GM19238 (cell line): ENCODE results near the gene SHISA4.
"Not testable (repeated sequence)": the region's sequence is repeated elsewhere in the genome, so short reads cannot be mapped to it uniquely, and the experiment has no call there.

Experiments
- DNase-seq: peaks from one replicate; pipeline ENCODE4 v3.0.0; 2011; ENCODE audit warnings: low spot score; ENCODE audit not compliant: insufficient read length

Gene SHISA4

GRCh38 chr1:201888282-201889089 lies at the start of gene SHISA4:
SHISA4 (plus strand) TSS chr1:201888898; CDS start chr1:201888995, 97 bp downstream.
- DNase-seq = no peak

DNA sequence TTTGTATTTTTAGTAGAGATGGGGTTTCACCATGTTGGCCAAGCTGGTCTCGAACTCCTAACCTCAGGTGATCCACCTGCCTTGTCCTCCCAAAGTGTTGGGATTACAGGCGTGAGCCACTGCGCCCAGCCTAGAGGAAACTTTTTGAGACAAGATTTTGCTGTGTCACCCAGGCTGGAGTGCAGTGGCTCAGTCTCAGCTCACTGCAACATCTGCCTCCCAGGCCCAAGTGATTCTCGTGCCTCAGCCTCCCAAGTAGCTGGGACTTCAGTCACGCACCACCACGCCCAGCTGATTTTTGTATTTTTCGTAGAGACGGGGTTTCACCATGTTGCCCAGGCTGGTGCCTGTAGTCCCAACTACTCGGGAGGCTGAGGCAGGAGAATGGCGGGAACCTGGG lies 49.6 kb upstream of the SHISA4 start:
- DNase-seq = not testable (repeated sequence)

GRCh38 chr1:201840055-201840454 lies 48.6 kb upstream of the SHISA4 start:
- DNase-seq = no peak

DNA sequence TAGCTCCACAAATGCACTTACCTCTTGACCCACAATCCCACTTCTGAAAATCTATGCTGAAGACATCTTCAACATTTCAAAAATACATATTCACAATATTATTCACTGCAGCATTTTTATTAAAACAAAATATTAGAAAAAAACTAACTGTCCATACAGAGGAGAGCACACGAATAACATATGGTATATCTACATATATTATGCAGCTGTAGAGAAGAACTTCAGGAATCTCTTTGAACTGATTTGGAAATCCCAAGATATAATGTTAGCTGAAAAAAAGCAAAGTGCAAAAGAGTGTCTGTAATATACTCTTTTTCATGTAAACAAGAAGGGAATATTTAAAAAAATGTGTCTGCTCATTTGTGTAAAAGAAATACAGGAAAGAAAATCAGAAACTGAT lies 48.2 kb upstream of the SHISA4 start:
- DNase-seq = no peak

- no peak for DNase-seq
Observed at GRCh38 chr1:201841265-201841912, 47.3 kb upstream of the SHISA4 start.

DNA sequence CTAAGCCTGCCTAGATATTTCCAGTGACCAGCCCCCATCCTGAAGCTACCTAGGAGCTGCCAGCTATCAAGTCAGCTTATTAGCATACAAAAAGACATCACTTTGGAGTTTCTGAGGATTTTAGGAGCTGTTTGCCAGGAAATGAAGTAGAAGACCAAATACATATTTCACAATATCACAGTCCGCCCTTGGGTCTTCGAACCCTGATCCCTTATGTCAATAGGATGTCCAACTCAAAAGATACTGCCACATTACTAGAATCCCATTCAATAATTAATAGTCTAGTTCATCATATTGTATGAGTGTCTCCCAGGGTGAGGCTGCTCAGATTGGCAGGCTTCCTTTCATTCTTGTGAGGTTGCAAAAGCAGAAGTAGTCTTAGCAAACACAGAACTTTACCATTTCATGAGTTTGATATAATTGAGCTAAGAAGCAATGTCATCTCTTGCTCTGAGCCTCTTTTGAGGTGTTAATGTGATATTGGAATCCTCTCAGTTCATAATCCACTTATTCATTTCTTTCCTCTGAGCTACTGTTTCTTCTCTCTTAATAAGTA lies 46.1 kb upstream of the SHISA4 start:
- no peak for DNase-seq

GRCh38 chr1:201845331-201846083 lies 43.2 kb upstream of the SHISA4 start:
- DNase-seq = no peak

DNA sequence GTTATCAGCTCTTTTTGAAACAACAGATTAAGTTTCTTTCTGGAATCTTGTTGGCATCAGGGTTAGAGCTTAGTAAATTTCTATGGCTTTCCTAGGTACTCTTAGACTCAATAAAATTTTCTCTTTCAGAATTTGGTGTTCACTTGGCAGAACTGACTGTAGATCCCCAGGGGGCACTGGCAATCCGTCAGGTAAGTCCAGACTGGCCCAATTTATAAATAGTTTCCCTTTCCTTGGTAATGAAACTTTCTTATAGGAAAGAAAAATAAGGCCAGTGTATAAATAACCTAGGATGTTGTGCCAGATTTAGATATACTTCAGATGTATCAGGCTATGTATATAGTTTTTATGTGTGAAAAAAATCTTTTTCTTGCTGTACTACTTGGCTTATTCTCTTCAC lies 41.5 kb upstream of the SHISA4 start:
- DNase-seq = no peak

- no peak for DNase-seq
Observed at GRCh38 chr1:201848230-201848629, 40.5 kb upstream of the SHISA4 start.

DNA sequence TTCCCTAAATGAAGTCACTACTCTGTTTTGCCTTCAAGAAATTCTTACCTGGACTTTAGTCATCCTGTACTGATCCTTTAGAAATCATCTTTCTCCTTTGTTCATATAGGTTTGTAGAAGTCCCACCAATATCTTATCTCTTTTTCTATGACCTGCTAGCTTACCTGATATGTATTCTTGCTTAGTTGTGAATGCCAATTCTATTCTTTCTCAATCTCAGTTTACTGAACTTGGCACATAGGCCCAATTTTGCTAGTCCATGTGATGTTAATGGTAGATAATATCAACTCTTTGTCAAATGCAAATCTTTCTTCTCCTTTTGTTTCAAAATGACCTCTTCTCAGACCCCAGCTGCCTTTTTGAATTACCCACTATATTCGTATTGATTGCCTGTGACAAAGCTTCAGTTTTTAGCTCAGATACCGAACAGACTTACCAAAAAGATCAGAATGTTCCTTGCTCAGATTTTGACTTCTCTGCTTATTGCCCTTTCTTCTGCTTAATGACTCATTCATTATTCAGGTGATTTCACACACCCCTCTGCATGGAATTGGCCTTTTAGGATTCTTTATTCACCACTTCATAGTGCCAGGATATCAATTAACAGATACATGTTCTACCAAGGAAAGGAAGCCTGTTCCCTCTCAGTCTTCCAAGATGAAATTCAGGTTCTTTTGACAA lies 39.2 kb upstream of the SHISA4 start:
- DNase-seq = no peak

DNA sequence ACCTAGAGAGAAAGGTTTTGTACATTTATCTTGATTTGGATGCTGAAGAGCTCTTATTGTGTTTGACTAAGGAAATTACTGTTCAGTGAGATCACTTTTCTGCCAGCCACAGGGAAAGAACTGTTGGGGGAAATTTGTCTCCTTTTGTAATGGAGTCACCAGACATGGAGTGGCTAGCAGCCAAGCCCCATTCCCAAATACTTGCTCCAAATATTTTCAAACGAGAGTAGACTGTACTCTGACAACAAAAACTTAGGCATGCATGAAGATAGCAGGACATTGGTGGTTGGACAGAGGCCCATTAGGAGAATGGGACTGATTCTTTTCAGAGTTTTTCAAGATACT lies 38.7 kb upstream of the SHISA4 start:
- no peak for DNase-seq

DNA sequence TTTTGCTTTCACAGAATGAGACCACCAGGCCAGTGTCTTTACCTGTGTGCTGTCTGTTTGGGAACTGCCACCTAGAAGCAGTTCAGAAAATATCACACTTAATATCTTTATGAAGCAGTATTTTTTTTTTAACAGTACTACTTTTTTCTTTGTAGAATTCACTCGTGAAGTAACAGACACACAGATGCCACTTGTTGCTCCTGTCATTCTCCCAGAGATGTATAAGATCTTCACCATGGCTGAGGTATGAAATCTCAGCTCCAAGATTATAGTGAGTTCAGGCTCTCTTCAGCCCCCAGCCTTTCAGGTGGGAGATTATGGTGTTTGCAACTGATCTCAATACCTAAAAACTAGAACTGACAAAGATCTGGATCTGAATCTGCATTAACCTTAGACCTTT lies 36.7 kb upstream of the SHISA4 start:
- DNase-seq = no peak

- DNase-seq = not testable (repeated sequence)
Observed at GRCh38 chr1:201856722-201857121, 32.0 kb upstream of the SHISA4 start.

DNA sequence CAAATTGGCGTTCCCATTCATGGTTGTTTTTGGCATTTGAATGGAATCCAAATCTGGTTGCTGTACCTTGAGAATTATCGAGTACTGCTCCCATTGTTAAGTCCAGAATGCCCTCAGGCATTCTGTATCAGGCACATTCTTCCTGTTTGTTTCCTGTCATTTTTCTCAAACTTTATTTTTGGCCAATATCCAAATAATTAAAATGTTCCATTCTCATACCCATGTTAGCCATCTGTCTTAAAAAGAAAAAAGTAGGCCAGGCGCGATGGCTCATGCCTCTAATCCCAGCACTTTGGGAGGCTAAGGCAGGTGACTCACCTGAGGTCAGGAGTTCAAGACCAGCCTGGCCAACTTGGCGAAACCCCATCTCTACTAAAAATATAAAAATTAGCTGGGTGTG lies 29.3 kb upstream of the SHISA4 start:
- no peak for DNase-seq

DNA sequence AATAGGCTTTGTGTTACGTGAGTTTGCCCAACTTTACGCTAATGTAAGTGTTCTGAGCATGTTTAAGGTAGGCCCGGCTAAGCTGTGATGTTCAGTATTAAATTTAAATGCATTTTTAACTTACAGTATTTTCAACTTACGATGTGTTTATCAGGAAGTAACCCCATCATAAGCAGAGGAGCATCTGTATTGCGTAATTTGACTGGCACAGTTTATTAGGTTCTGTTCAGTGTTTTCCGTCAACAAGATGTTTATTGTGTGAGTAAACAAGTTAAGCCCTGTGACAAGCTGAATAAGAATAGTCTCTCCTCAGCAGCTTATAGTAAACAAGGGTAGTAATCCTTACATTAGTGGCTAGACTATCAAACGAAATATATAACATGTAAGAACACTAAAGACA lies 27.2 kb upstream of the SHISA4 start:
- DNase-seq = no peak

GRCh38 chr1:201870397-201870796 lies 18.3 kb upstream of the SHISA4 start:
- DNase-seq = no peak

DNA sequence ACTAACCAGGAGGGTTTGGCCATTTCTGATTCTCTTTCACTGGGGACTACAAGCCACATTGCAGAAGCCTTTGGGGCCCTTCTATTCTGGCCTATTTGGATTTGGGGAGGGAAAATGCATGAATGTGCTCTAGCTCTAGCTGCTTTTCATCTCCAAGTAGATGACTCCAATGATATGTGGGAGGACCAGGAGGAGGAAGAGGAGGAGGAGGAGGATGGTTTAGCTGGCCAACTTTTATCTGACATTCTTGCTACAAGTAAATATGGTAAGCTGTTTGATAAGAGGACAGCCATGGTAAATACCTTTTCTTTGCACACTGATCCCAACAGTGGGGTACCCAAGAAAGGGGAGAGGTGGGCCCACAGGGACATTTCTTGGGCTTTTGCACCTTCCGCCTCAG lies 14.0 kb upstream of the SHISA4 start:
- no peak for DNase-seq

DNA sequence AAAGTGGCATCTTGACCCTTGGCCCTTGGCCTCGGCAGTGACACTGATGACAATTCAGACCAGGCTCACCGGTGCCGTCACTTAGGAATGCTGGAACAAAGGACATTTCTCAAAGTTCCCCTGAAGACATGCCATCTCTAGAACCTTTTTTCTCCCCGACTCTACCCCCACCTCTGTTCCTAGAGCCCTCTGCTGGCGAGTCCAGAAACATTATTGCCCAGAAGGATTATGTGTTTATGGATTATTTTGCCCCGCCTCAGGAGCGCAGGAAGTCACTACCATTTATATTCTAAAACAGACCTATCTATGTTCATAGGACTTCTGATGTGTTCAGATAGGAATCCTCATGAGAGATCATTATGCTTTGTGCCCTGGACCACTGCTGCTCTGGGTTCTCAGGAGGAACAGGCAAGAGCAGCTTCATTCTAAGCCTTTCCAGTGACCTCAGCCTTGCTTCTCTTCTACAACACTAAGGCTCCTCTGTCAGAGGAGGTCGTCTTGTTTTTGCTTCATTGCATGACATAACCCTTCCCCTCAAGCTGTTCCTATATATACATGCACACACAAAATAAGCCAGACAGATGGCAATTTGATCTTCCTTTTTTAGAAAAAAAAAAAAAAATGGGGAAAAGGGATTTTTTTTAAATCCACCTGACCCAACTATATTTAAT lies 12.4 kb upstream of the SHISA4 start:
- DNase-seq = no peak

- DNase-seq = no peak
Observed at GRCh38 chr1:201877877-201878401, 10.8 kb upstream of the SHISA4 start.

DNA sequence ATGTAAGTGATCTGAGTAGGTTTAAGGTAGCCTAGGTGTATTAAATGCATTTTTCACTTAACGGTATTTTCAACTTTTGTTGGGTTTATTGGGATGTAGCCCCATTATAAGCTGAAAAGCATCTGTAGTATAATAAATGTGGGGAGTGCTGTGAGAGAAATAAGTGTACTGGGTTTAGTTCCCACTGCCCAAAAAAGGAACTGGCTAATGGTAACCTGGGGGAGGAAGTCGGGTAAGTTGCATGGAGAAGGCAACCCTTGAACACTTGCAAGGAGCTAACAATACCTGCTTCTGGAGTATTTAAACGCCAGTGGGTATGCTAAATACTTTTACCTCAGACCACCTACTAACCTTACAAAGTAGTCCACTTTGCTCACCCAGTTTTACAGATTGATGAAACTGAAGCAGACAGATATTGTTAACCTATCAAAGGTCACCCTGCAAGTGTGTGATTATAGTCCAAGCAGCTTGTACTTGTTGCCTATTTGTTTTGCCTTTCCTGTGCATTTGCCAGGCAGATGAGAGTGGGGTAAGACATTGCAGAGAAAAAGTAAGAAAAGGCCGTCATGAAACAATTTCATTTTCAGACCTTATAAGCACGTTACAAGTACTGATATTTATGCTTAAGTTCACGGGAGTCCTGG lies 7.6 kb upstream of the SHISA4 start:
- no peak for DNase-seq
